Body of pancreas (tissue), 4 donors: Measurements from ENCODE around the gene ZNF862.
"Not testable (repeated sequence)": the region's sequence is repeated elsewhere in the genome, so short reads cannot be mapped to it uniquely, and the experiment has no call there.

Experiments used
- POLR2A ChIP-seq, 3 donors: fragments of 450-650 bp; IDR thresholded peaks; one replicate each; pipeline ENCODE4 v1.6.1; 2016; ENCODE audit warnings: antibody characterized with exemption in 3 of 3, mild to moderate bottlenecking in 2 of 3
- TF ChIP-seq, protein P1 (sequence below), 7 experiments: fragments of 450-650 bp in 4 of 7; fragments of 200-600 bp in 3 of 7; sonication (generic) in 3 of 7; IDR thresholded peaks; one replicate each; pipeline ENCODE4 v1.5.1; 2016 to 2019; ENCODE audit warnings: antibody characterized with exemption in 7 of 7

DNA sequence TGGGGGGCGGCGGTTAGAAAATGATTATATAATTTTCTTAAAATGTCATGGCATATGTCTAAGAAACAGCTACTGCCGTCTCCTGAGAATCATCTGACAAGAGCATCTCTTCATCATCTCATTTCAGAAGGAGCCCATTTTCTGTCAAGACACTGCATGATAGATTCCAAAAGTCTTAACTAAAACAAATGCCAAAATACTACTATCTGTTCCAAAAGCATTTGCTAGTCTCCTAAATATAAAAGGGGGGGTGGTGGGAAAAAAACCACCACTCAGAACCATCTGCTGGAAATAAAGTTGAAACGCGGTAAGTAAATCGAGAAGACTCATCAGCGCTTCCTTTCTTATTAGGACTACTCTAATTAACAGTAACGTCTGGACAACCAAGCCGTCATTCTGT is 72.0 kb downstream of the ZNF862 start:
- TF ChIP-seq, protein P1, sequence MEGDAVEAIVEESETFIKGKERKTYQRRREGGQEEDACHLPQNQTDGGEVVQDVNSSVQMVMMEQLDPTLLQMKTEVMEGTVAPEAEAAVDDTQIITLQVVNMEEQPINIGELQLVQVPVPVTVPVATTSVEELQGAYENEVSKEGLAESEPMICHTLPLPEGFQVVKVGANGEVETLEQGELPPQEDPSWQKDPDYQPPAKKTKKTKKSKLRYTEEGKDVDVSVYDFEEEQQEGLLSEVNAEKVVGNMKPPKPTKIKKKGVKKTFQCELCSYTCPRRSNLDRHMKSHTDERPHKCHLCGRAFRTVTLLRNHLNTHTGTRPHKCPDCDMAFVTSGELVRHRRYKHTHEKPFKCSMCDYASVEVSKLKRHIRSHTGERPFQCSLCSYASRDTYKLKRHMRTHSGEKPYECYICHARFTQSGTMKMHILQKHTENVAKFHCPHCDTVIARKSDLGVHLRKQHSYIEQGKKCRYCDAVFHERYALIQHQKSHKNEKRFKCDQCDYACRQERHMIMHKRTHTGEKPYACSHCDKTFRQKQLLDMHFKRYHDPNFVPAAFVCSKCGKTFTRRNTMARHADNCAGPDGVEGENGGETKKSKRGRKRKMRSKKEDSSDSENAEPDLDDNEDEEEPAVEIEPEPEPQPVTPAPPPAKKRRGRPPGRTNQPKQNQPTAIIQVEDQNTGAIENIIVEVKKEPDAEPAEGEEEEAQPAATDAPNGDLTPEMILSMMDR (IDR thresholded peaks at IDR 0.05): not testable (repeated sequence)
- not testable (repeated sequence) for TF ChIP-seq POLR2A (IDR thresholded peaks at IDR 0.05)
